ENCODE measurements around the gene CCDC86.

The CCDC86 gene

GRCh38 chr11:60809691-60810090 is 32.2 kb upstream of the CCDC86 start (continued):
- TF ChIP-seq TOX (CRISPR knock-in tag; IDR thresholded peaks at IDR 0.05; ENCODE audit: borderline replicate concordance) (no peak), ARNTL (CRISPR knock-in tag; IDR thresholded peaks at IDR 0.05; ENCODE audit: borderline replicate concordance, low read depth) (no peak)

GRCh38 chr11:60810151-60810550 is 31.8 kb upstream of the CCDC86 start:
- no peak for ATAC-seq
- TF ChIP-seq ZC3H10 (CRISPR knock-in tag; IDR thresholded peaks at IDR 0.05): no peak
- TF ChIP-seq OSR1 (CRISPR knock-in tag; IDR thresholded peaks at IDR 0.05): no peak
- TF ChIP-seq ISL1 (CRISPR knock-in tag; IDR thresholded peaks at IDR 0.05): no peak
- TF ChIP-seq GLIS3 (CRISPR knock-in tag; IDR thresholded peaks at IDR 0.05): no peak
- TF ChIP-seq, protein P1, sequence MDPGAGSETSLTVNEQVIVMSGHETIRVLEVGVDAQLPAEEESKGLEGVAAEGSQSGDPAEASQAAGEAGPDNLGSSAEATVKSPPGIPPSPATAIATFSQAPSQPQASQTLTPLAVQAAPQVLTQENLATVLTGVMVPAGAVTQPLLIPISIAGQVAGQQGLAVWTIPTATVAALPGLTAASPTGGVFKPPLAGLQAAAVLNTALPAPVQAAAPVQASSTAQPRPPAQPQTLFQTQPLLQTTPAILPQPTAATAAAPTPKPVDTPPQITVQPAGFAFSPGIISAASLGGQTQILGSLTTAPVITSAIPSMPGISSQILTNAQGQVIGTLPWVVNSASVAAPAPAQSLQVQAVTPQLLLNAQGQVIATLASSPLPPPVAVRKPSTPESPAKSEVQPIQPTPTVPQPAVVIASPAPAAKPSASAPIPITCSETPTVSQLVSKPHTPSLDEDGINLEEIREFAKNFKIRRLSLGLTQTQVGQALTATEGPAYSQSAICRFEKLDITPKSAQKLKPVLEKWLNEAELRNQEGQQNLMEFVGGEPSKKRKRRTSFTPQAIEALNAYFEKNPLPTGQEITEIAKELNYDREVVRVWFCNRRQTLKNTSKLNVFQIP (CRISPR knock-in tag; IDR thresholded peaks at IDR 0.05; ENCODE audit: borderline replicate concordance, low read depth): no peak
- TF ChIP-seq CSDC2 (CRISPR knock-in tag; IDR thresholded peaks at IDR 0.05): no peak
- TF ChIP-seq TOX (CRISPR knock-in tag; IDR thresholded peaks at IDR 0.05; ENCODE audit: borderline replicate concordance): no peak
- TF ChIP-seq, protein P2, sequence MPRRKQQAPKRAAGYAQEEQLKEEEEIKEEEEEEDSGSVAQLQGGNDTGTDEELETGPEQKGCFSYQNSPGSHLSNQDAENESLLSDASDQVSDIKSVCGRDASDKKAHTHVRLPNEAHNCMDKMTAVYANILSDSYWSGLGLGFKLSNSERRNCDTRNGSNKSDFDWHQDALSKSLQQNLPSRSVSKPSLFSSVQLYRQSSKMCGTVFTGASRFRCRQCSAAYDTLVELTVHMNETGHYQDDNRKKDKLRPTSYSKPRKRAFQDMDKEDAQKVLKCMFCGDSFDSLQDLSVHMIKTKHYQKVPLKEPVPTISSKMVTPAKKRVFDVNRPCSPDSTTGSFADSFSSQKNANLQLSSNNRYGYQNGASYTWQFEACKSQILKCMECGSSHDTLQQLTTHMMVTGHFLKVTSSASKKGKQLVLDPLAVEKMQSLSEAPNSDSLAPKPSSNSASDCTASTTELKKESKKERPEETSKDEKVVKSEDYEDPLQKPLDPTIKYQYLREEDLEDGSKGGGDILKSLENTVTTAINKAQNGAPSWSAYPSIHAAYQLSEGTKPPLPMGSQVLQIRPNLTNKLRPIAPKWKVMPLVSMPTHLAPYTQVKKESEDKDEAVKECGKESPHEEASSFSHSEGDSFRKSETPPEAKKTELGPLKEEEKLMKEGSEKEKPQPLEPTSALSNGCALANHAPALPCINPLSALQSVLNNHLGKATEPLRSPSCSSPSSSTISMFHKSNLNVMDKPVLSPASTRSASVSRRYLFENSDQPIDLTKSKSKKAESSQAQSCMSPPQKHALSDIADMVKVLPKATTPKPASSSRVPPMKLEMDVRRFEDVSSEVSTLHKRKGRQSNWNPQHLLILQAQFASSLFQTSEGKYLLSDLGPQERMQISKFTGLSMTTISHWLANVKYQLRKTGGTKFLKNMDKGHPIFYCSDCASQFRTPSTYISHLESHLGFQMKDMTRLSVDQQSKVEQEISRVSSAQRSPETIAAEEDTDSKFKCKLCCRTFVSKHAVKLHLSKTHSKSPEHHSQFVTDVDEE (CRISPR knock-in tag; IDR thresholded peaks at IDR 0.05): no peak
- no peak for TF ChIP-seq ZFP30 (CRISPR knock-in tag; IDR thresholded peaks at IDR 0.05)
- no peak for TF ChIP-seq ZFP3 (CRISPR knock-in tag; IDR thresholded peaks at IDR 0.05)
- no peak for TF ChIP-seq ARNTL (CRISPR knock-in tag; IDR thresholded peaks at IDR 0.05; ENCODE audit: borderline replicate concordance, low read depth)
- no peak for TF ChIP-seq PPARA (CRISPR knock-in tag; IDR thresholded peaks at IDR 0.05; ENCODE audit: borderline replicate concordance)
- TF ChIP-seq ZNF70 (CRISPR knock-in tag; IDR thresholded peaks at IDR 0.05): no peak
- TF ChIP-seq ESRRG (CRISPR knock-in tag; IDR thresholded peaks at IDR 0.05): no peak
- no peak for TF ChIP-seq RARB (CRISPR knock-in tag; IDR thresholded peaks at IDR 0.05)
- no peak for TF ChIP-seq ZNF565 (CRISPR knock-in tag; conservative IDR thresholded peaks at IDR 0.05; ENCODE audit: low read depth)
- no peak for TF ChIP-seq ZNF8 (CRISPR knock-in tag; IDR thresholded peaks at IDR 0.05)
- no peak for TF ChIP-seq TCF4 (CRISPR knock-in tag; IDR thresholded peaks at IDR 0.05; ENCODE audit: borderline replicate concordance)
- TF ChIP-seq, protein P3, sequence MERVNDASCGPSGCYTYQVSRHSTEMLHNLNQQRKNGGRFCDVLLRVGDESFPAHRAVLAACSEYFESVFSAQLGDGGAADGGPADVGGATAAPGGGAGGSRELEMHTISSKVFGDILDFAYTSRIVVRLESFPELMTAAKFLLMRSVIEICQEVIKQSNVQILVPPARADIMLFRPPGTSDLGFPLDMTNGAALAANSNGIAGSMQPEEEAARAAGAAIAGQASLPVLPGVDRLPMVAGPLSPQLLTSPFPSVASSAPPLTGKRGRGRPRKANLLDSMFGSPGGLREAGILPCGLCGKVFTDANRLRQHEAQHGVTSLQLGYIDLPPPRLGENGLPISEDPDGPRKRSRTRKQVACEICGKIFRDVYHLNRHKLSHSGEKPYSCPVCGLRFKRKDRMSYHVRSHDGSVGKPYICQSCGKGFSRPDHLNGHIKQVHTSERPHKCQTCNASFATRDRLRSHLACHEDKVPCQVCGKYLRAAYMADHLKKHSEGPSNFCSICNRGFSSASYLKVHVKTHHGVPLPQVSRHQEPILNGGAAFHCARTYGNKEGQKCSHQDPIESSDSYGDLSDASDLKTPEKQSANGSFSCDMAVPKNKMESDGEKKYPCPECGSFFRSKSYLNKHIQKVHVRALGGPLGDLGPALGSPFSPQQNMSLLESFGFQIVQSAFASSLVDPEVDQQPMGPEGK (CRISPR knock-in tag; IDR thresholded peaks at IDR 0.05; ENCODE audit: borderline replicate concordance): no peak

DNA sequence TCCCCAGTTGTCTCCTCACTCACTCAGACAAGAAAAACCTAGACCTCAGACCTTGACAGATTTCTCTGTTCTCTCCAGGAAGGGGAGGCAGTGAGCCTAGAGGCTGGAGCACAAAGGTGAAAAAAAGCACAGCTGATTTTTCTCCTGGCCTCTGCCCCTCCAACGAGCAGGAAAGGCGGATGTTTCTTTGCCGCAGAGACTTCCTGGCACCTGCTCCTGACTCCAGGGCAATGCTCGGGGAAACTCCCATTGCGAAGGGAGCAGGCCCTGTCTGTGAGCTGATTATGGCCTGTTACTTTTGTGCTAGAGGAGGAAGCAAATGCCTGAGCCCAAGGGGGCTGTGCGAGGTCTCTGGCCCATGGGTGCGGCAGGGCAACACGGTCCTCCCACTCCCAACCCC is 31.3 kb upstream of the CCDC86 start:
- no peak for ATAC-seq
- TF ChIP-seq, protein P2 (CRISPR knock-in tag; IDR thresholded peaks at IDR 0.05): no peak
- TF ChIP-seq ZNF8 (CRISPR knock-in tag; IDR thresholded peaks at IDR 0.05): no peak
- TF ChIP-seq ZC3H10 (CRISPR knock-in tag; IDR thresholded peaks at IDR 0.05): no peak
- TF ChIP-seq ARNTL (CRISPR knock-in tag; IDR thresholded peaks at IDR 0.05; ENCODE audit: borderline replicate concordance, low read depth): no peak
- no peak for TF ChIP-seq RARB (CRISPR knock-in tag; IDR thresholded peaks at IDR 0.05)
- TF ChIP-seq ZNF70 (CRISPR knock-in tag; IDR thresholded peaks at IDR 0.05): no peak
- TF ChIP-seq ZFP30 (CRISPR knock-in tag; IDR thresholded peaks at IDR 0.05): no peak
- TF ChIP-seq ISL1 (CRISPR knock-in tag; IDR thresholded peaks at IDR 0.05): no peak
- TF ChIP-seq ZFP3 (CRISPR knock-in tag; IDR thresholded peaks at IDR 0.05): no peak
- TF ChIP-seq SNAI2 (CRISPR knock-in tag; IDR thresholded peaks at IDR 0.05): no peak
- TF ChIP-seq PPARA (CRISPR knock-in tag; IDR thresholded peaks at IDR 0.05; ENCODE audit: borderline replicate concordance): no peak
- no peak for TF ChIP-seq ESRRG (CRISPR knock-in tag; IDR thresholded peaks at IDR 0.05)
- no peak for TF ChIP-seq CREB5 (CRISPR knock-in tag; IDR thresholded peaks at IDR 0.05; ENCODE audit: low read depth)
- TF ChIP-seq CSDC2 (CRISPR knock-in tag; IDR thresholded peaks at IDR 0.05): no peak
- TF ChIP-seq BACH2 (CRISPR knock-in tag; IDR thresholded peaks at IDR 0.05; ENCODE audit: borderline replicate concordance): no peak
